Left ventricle myocardium inferior (tissue), 1 donor: ENCODE data around the gene XCR1. TPM values are rescaled to one million over a fixed set of nuclear protein-coding genes. Genes with fewer than 3 reads are reported as not detected.
A peak's percentile ranks its signal among the peaks of the same experiment; 100 is the strongest.

ENCODE experiments used
- DNase-seq: peaks from one replicate; pipeline ENCODE4 v3.0.0-alpha.2; 2020
- H3K27ac ChIP-seq: fragments of 200-600 bp; replicated peaks from 2 replicates; pipeline ENCODE4 v1.8.0; 2021
- H3K27me3 ChIP-seq: fragments of 200-600 bp; 2 replicates; pipeline ENCODE4 v1.8.0; 2021; ENCODE audit warnings: low read depth
- H3K36me3 ChIP-seq: fragments of 200-600 bp; 2 replicates; pipeline ENCODE4 v1.8.0; 2021
- H3K4me1 ChIP-seq: fragments of 200-600 bp; 2 replicates; pipeline ENCODE4 v1.8.0; 2021
- H3K4me3 ChIP-seq: fragments of 200-600 bp; 2 replicates; pipeline ENCODE4 v1.8.0; 2021; ENCODE audit warnings: mild to moderate bottlenecking, moderate library complexity
- H3K9me3 ChIP-seq: fragments of 200-600 bp; replicated peaks from 2 replicates; pipeline ENCODE4 v1.8.0; 2021
- intact Hi-C: fragments of 100-400 bp; cut with micrococcal nuclease; formaldehyde crosslinking; loops from one replicate; pipeline ENCODE4 v1.11.0; 2022
- total RNA-seq: library from RNA; stranded (reverse); fragmentation: NEBNext Ultra II Directional; extraction: Animal tissue kit (Norgen Biotek cat#: 25700); gene quantifications from one replicate; pipeline ENCODE4 v1.2.1, GENCODE V29; 2021
- TF ChIP-seq, protein P1 (sequence below): fragments of 200-600 bp; IDR thresholded peaks from 2 replicates; pipeline ENCODE4 v1.8.0; 2021; ENCODE audit warnings: antibody characterized with exemption, mild to moderate bottlenecking, borderline replicate concordance
- donor health status: DM: no; HTN: yes; CAD: no; lungs with severe emphysema.

Gene XCR1
- total RNA-seq, 1 donor from 2014 or later: not detected

DNA sequence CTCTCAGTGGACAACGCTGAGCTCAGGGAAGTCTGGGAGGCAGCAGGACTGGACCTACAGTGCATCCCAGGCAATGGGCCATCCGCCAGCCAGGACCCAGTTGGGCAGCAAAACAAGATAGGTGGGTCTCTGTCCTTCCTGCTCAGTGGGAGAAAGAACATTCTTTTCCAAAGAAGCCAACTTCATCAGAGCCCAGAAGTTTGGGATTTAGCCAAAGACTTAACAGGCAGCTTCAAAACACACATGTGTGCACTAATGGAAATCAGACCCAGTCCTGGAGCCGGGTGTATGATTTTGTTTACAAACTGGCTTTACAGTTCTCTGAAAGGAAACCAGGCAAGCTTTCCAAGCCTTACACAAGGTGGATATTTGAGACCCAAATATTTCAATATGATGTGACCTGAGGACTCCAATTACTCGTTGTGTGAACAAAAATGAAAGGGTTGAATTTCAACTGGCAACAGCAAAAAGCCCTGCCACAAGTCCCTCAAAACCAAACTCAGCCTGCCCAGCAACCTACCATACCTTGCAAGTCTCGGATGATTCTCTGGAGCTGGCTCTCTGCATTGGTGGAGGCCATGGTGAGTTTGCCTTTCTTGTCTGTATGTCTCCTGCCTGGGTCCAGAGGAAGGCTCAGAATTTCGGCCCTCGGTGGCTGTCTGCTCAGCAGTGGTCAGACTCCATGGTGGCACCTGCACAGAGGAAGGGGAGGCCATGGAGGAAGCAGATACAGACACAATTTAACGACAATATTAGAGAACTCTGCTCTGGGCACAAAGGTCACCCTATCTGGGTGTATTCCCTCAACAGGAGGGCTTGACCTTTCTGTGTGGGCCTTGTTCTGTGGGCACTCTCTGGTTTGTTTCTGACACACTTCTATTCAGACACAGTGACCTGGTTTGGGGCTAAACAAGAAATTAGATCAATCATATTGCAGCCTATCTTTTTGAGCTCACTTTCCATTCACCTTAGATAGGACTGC, 42.7 kb downstream of the XCR1 start:
- Histone ChIP-seq H3K4me3 (peak overlapping the region; percentile 36), H3K27ac (peak overlapping the region; percentile 96), H3K27me3 (no peaks in the 10 kb centered on the region), H3K36me3 (peaks cover 51% of the 10 kb centered on the region), H3K4me1 (peaks cover 90% of the 10 kb centered on the region), H3K9me3 (no peaks in the 10 kb centered on the region)
- intact Hi-C loops: no loop called here
- peak; percentile 48 for DNase-seq
- TF ChIP-seq, protein P1, sequence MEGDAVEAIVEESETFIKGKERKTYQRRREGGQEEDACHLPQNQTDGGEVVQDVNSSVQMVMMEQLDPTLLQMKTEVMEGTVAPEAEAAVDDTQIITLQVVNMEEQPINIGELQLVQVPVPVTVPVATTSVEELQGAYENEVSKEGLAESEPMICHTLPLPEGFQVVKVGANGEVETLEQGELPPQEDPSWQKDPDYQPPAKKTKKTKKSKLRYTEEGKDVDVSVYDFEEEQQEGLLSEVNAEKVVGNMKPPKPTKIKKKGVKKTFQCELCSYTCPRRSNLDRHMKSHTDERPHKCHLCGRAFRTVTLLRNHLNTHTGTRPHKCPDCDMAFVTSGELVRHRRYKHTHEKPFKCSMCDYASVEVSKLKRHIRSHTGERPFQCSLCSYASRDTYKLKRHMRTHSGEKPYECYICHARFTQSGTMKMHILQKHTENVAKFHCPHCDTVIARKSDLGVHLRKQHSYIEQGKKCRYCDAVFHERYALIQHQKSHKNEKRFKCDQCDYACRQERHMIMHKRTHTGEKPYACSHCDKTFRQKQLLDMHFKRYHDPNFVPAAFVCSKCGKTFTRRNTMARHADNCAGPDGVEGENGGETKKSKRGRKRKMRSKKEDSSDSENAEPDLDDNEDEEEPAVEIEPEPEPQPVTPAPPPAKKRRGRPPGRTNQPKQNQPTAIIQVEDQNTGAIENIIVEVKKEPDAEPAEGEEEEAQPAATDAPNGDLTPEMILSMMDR: no peak

DNA sequence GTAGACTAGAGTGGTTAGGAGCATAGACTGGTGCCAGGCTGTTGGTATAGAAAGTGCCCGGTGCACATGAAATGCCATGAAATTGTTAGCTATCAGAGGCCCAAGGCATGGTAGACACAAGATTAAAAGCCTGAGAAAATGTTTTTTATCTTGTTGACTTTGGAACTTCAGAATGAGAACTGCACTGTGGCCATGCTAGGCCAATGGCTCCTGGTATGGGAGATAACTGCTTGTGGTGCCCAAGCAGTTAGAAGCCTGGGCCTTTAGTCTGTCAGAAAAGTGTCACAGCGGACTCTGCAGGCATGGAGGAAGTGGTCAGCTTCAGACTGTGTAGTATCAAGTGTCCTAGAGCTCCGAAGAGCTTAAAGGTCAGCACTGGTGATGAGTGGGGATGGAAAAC, 43.5 kb downstream of the XCR1 start:
- intact Hi-C loops: no loop called here
- Histone ChIP-seq H3K4me1 (peaks cover 81% of the 10 kb centered on the region), H3K36me3 (peaks cover 59% of the 10 kb centered on the region)

DNA sequence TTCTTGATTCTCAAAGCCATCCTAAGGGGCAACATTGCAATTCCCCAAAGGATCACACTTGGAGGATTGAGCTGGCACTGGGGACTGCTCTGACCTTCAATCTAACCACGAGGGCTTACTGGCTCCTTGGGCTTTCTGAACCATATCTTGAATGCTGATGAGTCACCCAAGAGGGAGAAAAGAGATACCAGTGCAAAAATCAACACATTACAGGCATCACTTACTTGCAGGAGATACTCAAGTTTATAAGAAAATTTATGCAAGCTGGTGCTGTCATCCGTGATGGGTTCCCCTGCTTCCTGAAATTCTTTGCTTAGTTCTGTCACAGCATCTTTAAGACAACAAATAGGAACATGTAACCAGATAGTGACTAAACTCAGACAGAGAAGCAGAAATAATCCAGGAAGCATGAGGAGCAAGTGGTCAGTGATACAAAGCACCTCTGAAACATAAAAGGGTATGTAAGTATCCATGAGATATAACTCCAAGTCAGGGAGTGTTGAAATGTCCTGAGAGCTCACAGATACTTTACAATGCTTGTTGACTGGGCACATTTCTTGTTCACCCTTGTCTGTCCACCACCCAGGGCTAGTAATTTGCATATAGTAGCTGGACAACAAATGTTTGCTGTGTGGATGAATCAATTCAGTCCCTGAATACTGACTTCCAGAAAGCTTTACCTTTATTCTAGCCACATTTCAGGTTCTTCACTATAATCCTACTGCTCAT, 45.8 kb downstream of the XCR1 start:
- H3K36me3 ChIP-seq: peaks cover 81% of the 10 kb centered on the region
- peaks cover 69% of the 10 kb centered on the region for H3K4me1 ChIP-seq
- no peak for DNase-seq
- no peaks in the 10 kb centered on the region for H3K27me3 ChIP-seq
- intact Hi-C loops: no loop called here
- TF ChIP-seq, protein P1: no peak
- peak overlapping the region; percentile 96 for H3K27ac ChIP-seq
- H3K9me3 ChIP-seq: no peaks in the 10 kb centered on the region
- no peak overlapping the region for H3K4me3 ChIP-seq

More for the DNA sequence above, 43.5 kb downstream of the XCR1 start:
- DNase-seq: no peak
- TF ChIP-seq, protein P1: no peak
- peak overlapping the region; percentile 96 for H3K27ac ChIP-seq
- no peaks in the 10 kb centered on the region for H3K9me3 ChIP-seq
- no peaks in the 10 kb centered on the region for H3K27me3 ChIP-seq
- peak overlapping the region; percentile 36 for H3K4me3 ChIP-seq

DNA sequence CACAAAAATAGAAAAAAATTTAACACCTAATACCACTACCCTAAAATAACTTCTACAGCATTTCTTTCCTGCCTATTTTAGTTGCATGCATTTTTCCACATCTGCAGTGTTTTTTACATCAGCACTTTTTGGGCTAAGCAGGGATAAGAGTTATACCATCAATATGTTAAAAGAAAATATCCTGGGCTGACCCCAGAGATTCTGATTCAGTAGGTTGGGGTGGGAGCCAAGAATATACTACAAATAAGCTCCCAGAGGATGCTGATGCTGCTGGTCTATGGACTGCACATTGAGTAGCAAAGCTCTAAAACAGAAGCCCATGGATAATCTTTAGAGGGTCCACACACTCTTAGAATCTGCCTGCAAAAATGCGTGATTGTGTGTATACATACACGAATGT, 46.5 kb downstream of the XCR1 start:
- intact Hi-C loops: no loop called here
- H3K4me1 ChIP-seq: peaks cover 62% of the 10 kb centered on the region
- no peak overlapping the region for H3K4me3 ChIP-seq
- no peaks in the 10 kb centered on the region for H3K27me3 ChIP-seq
- H3K9me3 ChIP-seq: no peaks in the 10 kb centered on the region
- DNase-seq: no peak
- H3K36me3 ChIP-seq: peaks cover 87% of the 10 kb centered on the region
- TF ChIP-seq, protein P1: no peak
- no peak overlapping the region for H3K27ac ChIP-seq

DNA sequence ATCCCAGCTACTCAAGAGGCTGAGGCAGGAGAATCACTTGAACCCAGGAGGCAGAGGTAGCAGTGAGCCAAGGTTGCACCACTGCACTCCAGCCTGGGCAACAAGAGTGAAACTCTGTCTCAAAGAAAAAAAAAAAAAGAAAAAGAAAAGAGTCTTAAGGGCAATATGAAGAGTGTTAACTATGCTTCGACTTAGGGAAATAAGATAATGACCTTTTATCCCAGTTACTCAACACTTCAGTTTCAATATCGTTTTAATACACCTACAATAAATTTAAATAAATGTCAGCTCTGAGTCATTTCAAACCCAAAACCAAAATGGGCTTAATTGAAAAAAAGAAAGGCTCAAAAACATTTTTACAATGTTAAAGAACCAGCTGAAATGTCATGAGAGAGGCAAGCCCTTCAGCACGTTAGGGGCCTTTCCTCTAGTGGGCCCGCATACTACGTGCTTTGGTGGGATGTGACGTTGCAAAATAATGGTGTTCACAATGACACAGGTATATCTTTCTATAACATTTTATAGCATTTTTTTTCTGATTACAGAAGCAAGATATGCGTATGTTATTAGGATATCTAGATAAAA, 47.0 kb downstream of the XCR1 start:
- H3K27ac ChIP-seq: no peak overlapping the region
- TF ChIP-seq, protein P1: no peak
- intact Hi-C loops: no loop called here
- peaks cover 92% of the 10 kb centered on the region for H3K36me3 ChIP-seq
- no peaks in the 10 kb centered on the region for H3K27me3 ChIP-seq
- H3K4me1 ChIP-seq: peaks cover 57% of the 10 kb centered on the region
- no peak for DNase-seq
- H3K9me3 ChIP-seq: no peaks in the 10 kb centered on the region
- H3K4me3 ChIP-seq: no peak overlapping the region
